H1 (cell line): ENCODE data around the gene JAG2. TPM values are rescaled to one million over a fixed set of nuclear protein-coding genes. Genes with fewer than 3 reads are reported as not detected.
A peak's percentile ranks its signal among the peaks of the same experiment; 100 is the strongest.

ENCODE experiments used
- CTCF ChIA-PET: fragments of 300-600 bp; sonication (Branson Sonifier 250); formaldehyde crosslinking; loops from one replicate; lab custom pipeline; 2021; ENCODE audit not compliant: partially characterized antibody; lab: Charles Lee
- POLR2A ChIA-PET: fragments of 300-600 bp; sonication (Branson Sonifier 250); formaldehyde crosslinking; loops from one replicate; lab custom pipeline; 2021; ENCODE audit warnings: inconsistent platforms; ENCODE audit not compliant: partially characterized antibody; lab: Charles Lee
- DNase-seq, 2 experiments: peaks; one replicate each; pipeline versions ENCODE4 v3.0.0 to v3.0.0-alpha.2; 2010 to 2022; ENCODE audit warnings: low spot score in 2 of 2, low read depth in 1 of 2, mixed read lengths in 1 of 2
- FAIRE-seq: peaks from 2 replicates; lab custom pipeline; 2011; peaks lifted over from hg19 to GRCh38; lab: Jason Lieb, UNC
- H2AFZ ChIP-seq: 2 replicates; pipeline ENCODE4 v1.8.1; 2012; ENCODE audit warnings: low read length, inconsistent platforms
- H2AK5ac ChIP-seq: 2 replicates; pipeline ENCODE4 v1.6.1; 2013; ENCODE audit warnings: low read depth, low read length
- H2BK120ac ChIP-seq: replicated peaks from 2 replicates; pipeline ENCODE3; 2013; ENCODE audit warnings: low read depth, low read length, inconsistent platforms
- H2BK12ac ChIP-seq: 2 replicates; pipeline ENCODE4 v1.6.1; 2013; ENCODE audit warnings: low read depth, low read length
- H2BK15ac ChIP-seq: 2 replicates; pipeline ENCODE4 v1.6.1; 2013; ENCODE audit warnings: low read length
- H2BK20ac ChIP-seq: 2 replicates; pipeline ENCODE4 v1.6.1; 2013; ENCODE audit warnings: low read length
- H2BK5ac ChIP-seq: 2 replicates; pipeline ENCODE4 v1.6.1; 2013; ENCODE audit warnings: low read depth, low read length
- H3K14ac ChIP-seq: 2 replicates; pipeline ENCODE4 v1.6.1; 2013; ENCODE audit warnings: inconsistent platforms; ENCODE audit not compliant: insufficient read length
- H3K18ac ChIP-seq: 2 replicates; pipeline ENCODE4 v1.6.1; 2013; ENCODE audit warnings: low read length; ENCODE audit errors: extremely low read depth
- H3K23ac ChIP-seq: 2 replicates; pipeline ENCODE4 v1.6.1; 2013; ENCODE audit warnings: inconsistent platforms; ENCODE audit not compliant: insufficient read length
- H3K23me2 ChIP-seq: 2 replicates; pipeline ENCODE4 v1.6.1; 2013; ENCODE audit warnings: low read depth, low read length
- H3K27ac ChIP-seq: 2 replicates; pipeline ENCODE4 v1.6.1; 2011; ENCODE audit warnings: low read depth, low read length, inconsistent platforms
- H3K27me3 ChIP-seq, 4 experiments: replicated peaks in 1 of 4; 1 replicate in 1 of 4; 2 replicates in 3 of 4; pipeline versions ENCODE4 v1.6.1 to v1.8.1; 2011 to 2013; ENCODE audit warnings: low read length in 3 of 4, mild to moderate bottlenecking in 3 of 4, inconsistent platforms in 2 of 4, mixed read lengths in 2 of 4, moderate library complexity in 1 of 4; ENCODE audit not compliant: control insufficient read depth in 3 of 4, insufficient read depth in 3 of 4; ENCODE audit errors: extremely low read depth in 1 of 4
- H3K36me3 ChIP-seq, 4 experiments: 2 replicates each; pipeline versions ENCODE4 v1.6.1 to v1.8.1; 2011 to 2013; ENCODE audit warnings: mild to moderate bottlenecking in 4 of 4, low read length in 3 of 4, moderate library complexity in 2 of 4, control low read depth in 1 of 4, inconsistent platforms in 1 of 4; ENCODE audit not compliant: insufficient read depth in 4 of 4, control insufficient read depth in 2 of 4
- H3K4ac ChIP-seq: replicated peaks from 2 replicates; pipeline ENCODE3; 2013; ENCODE audit warnings: low read length, low read depth, mixed read lengths, inconsistent platforms; ENCODE audit not compliant: insufficient read length
- H3K4me1 ChIP-seq, 4 experiments: replicated peaks in 1 of 4; 1 replicate in 1 of 4; 2 replicates in 3 of 4; pipeline versions ENCODE4 v1.6.1 to v1.8.1; 2011 to 2013; ENCODE audit warnings: low read length in 3 of 4, inconsistent platforms in 2 of 4, mixed read lengths in 1 of 4; ENCODE audit not compliant: insufficient read depth in 4 of 4, control insufficient read depth in 3 of 4
- H3K4me2 ChIP-seq, 2 experiments: 2 replicates each; pipeline versions ENCODE4 v1.6.1 to v1.8.1; 2011 to 2013; ENCODE audit warnings: low read depth in 2 of 2, low read length in 2 of 2, control low read depth in 1 of 2, inconsistent platforms in 1 of 2, mild to moderate bottlenecking in 1 of 2; ENCODE audit not compliant: insufficient read depth in 1 of 2
- H3K4me3 ChIP-seq, 4 experiments: fragments of 200-600, 300-600 bp in 1 of 4; sonication (generic), shearing (Covaris generic), sonication (Bioruptor Twin) in 1 of 4; 2 replicates each; pipeline versions ENCODE4 v1.5.1 to v1.8.1; 2011 to 2016; ENCODE audit warnings: low read length in 4 of 4, low read depth in 3 of 4, control low read depth in 2 of 4, inconsistent platforms in 2 of 4, mild to moderate bottlenecking in 2 of 4, mixed read lengths in 1 of 4, moderate library complexity in 1 of 4; ENCODE audit not compliant: insufficient read depth in 2 of 4; ENCODE audit errors: extremely low read depth in 1 of 4
- H3K56ac ChIP-seq: replicated peaks from 2 replicates; pipeline ENCODE3; 2013; ENCODE audit warnings: low read depth, mild to moderate bottlenecking, mixed read lengths, low read length, inconsistent platforms; ENCODE audit not compliant: insufficient read length
- H3K79me1 ChIP-seq: 2 replicates; pipeline ENCODE4 v1.6.1; 2013; ENCODE audit warnings: low read depth, low read length, control low read depth
- H3K79me2 ChIP-seq, 2 experiments: 2 replicates each; pipeline versions ENCODE4 v1.6.1 to v1.8.1; 2012 to 2013; ENCODE audit warnings: low read length in 2 of 2, mild to moderate bottlenecking in 2 of 2, inconsistent platforms in 1 of 2; ENCODE audit not compliant: insufficient read depth in 2 of 2, control insufficient read depth in 1 of 2
- H3K9ac ChIP-seq, 4 experiments: replicated peaks in 1 of 4; 1 replicate in 1 of 4; 2 replicates in 3 of 4; pipeline versions ENCODE4 v1.6.1 to v1.8.1; 2011 to 2013; ENCODE audit warnings: low read depth in 3 of 4, low read length in 3 of 4, control low read depth in 2 of 4, mild to moderate bottlenecking in 2 of 4, moderate library complexity in 2 of 4, inconsistent platforms in 1 of 4; ENCODE audit errors: extremely low read depth in 1 of 4
- H3K9me3 ChIP-seq, 2 experiments: 2 replicates each; pipeline versions ENCODE4 v1.6.1 to v1.8.1; 2012 to 2013; ENCODE audit warnings: mild to moderate bottlenecking in 2 of 2, moderate library complexity in 2 of 2, control low read depth in 1 of 2, inconsistent platforms in 1 of 2, low read depth in 1 of 2, low read length in 1 of 2, mixed read lengths in 1 of 2; ENCODE audit not compliant: insufficient read depth in 2 of 2
- H4K20me1 ChIP-seq, 2 experiments: replicated peaks in 1 of 2; 2 replicates each; pipeline versions ENCODE3 to v1.8.1; 2011 to 2013; ENCODE audit warnings: inconsistent platforms in 2 of 2, low read length in 2 of 2, mild to moderate bottlenecking in 1 of 2; ENCODE audit not compliant: insufficient read depth in 2 of 2, control insufficient read depth in 1 of 2
- H4K5ac ChIP-seq: 2 replicates; pipeline ENCODE4 v1.6.1; 2013; ENCODE audit warnings: low read length, low read depth, mixed read lengths, inconsistent platforms; ENCODE audit not compliant: insufficient read length
- H4K8ac ChIP-seq: 2 replicates; pipeline ENCODE4 v1.8.0; 2013; ENCODE audit warnings: mild to moderate bottlenecking, moderate library complexity, low read length, inconsistent platforms; ENCODE audit not compliant: insufficient read depth; ENCODE audit errors: extremely low read depth
- H4K91ac ChIP-seq: replicated peaks from 2 replicates; pipeline ENCODE3; 2013; ENCODE audit warnings: low read length, mixed read lengths, inconsistent platforms; ENCODE audit not compliant: insufficient read length
- BACH1 ChIP-seq: IDR thresholded peaks from 2 replicates; pipeline ENCODE4 v1.6.1; 2012; ENCODE audit warnings: low read length, improper control_type of control experiment
- EGR1 ChIP-seq: IDR thresholded peaks from 2 replicates; pipeline ENCODE4 v1.6.1; 2011; ENCODE audit warnings: low read depth, low read length, borderline replicate concordance
- GABPA ChIP-seq: IDR thresholded peaks from 2 replicates; pipeline ENCODE4 v1.6.1; 2011; ENCODE audit warnings: mild to moderate bottlenecking, low read length, moderate library complexity, borderline replicate concordance; ENCODE audit not compliant: insufficient read depth
- HDAC2 ChIP-seq, 2 experiments: fragments of 300-600 bp in 1 of 2; sonication (generic) in 1 of 2; IDR thresholded peaks; 2 replicates each; pipeline ENCODE4 v1.6.1; 2011 to 2012; ENCODE audit warnings: low read depth in 2 of 2, low read length in 2 of 2, mild to moderate bottlenecking in 2 of 2, moderate library complexity in 2 of 2, borderline replicate concordance in 1 of 2, inconsistent platforms in 1 of 2
- POLR2A ChIP-seq, 2 experiments: IDR thresholded peaks; 1 replicate in 1 of 2; 2 replicates in 1 of 2; pipeline ENCODE4 v1.6.1; 2011; ENCODE audit warnings: low read depth in 2 of 2, low read length in 2 of 2, mild to moderate bottlenecking in 2 of 2; ENCODE audit errors: control extremely low read depth in 1 of 2
- RAD21 ChIP-seq, 2 experiments: IDR thresholded peaks in 1 of 2; conservative IDR thresholded peaks in 1 of 2; 2 replicates each; pipeline ENCODE4 v1.6.1; 2011; ENCODE audit warnings: low read depth in 2 of 2, low read length in 2 of 2, improper control_type of control experiment in 1 of 2, inconsistent platforms in 1 of 2, mild to moderate bottlenecking in 1 of 2, moderate library complexity in 1 of 2
- SP4 ChIP-seq: IDR thresholded peaks from 2 replicates; pipeline ENCODE4 v1.6.1; 2012; ENCODE audit warnings: low read length, inconsistent platforms
- SRF ChIP-seq: IDR thresholded peaks from 2 replicates; pipeline ENCODE4 v1.6.1; 2011; ENCODE audit warnings: mild to moderate bottlenecking, low read depth, low read length, moderate library complexity
- TAF7 ChIP-seq: optimal IDR thresholded peaks from 2 replicates; pipeline ENCODE3; 2011; ENCODE audit warnings: low read depth, mild to moderate bottlenecking, inconsistent platforms, low read length, moderate library complexity, borderline replicate concordance
- WGBS, 2 experiments: shearing (Covaris generic) in 1 of 2; methylation state at CpG; one replicate each; pipeline versions ENCODE4 v1.1.6 to v1.1.7; 2013 to 2015; ENCODE audit warnings: low lambda C conversion rate in 2 of 2, mixed read lengths in 2 of 2, inconsistent platforms in 1 of 2, low coverage in 1 of 2, missing lambda C conversion rate in 1 of 2; ENCODE audit not compliant: insufficient replicate concordance in 2 of 2, insufficient coverage in 1 of 2, insufficient read length in 1 of 2; ENCODE audit errors: extremely low coverage in 1 of 2, missing lambda C conversion rate in 1 of 2; 5-methylcytosine and 5-hydroxymethylcytosine counted together
- polyA plus RNA-seq, 7 experiments: library from polyadenylated mRNA; depleted of rRNA in 3 of 7; stranded (reverse) in 5 of 7; unstranded in 2 of 7; fragments of >200 nt in 5 of 7; fragments of 200-250 nt in 2 of 7; gene quantifications; 1 replicate in 5 of 7; 2 replicates in 1 of 7; 4 replicates in 1 of 7; pipeline versions ENCODE4 v1.2.1 to v1.2.3, GENCODE V29; 2011 to 2013; ENCODE audit warnings: missing spikeins in 2 of 7, mixed read lengths in 2 of 7
- total RNA-seq: library from RNA; stranded (reverse); fragmentation: NEBNext Ultra II Directional; extraction: Animal tissue kit (Norgen Biotek cat#: 25700); gene quantifications from 2 replicates; pipeline ENCODE4 v1.2.1, GENCODE V29; 2021

Gene JAG2
- total and polyA plus RNA-seq, 2 of the 8 experiments (the other 6 are each of a cell fraction or from before 2014, with no cell fraction given), result 2.8 to 6.2 TPM

DNA sequence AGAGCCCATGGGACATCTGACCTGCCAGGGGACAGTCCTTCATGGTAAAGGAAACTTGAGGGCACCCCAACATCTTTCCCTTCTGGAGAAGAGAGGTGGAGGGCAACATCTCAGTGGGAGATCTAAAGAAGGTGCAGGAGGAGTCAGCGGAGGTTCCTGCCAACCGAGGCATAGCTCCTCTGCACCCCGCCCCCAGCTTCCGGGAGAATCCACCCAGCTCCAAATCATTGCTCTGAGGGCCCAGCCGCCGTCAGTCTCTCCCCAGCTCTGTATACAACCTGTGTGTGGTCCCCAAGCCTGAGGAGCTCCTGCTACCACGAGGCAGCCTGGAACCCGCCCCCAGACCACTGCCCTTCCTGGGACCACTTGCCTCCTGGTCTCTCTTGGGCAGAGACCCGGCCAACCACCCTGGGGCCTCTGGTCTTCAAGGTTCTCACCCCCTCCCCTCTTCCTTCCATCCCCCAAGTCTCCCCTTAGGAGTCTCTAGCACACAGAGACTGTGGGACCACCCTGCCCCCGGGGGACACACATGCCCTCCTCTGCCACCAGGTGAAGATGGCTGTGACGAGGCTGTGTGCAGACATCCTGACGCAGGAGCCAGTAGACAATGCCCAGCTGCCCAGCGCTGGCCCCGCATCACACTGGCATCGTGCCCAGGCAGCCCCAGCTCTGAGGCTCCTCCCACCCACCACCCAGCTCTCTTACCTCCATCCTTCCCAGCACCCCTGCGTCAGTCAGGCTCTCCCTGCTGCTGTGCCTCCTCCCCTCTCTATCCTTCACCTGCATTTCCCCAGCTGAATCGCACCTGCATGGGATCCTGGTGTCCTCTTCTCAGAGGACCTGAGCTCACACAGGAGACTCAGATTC, 25.6 kb upstream of the JAG2 start:
- H3K23ac ChIP-seq, result no peak overlapping the region
- TF ChIP-seq POLR2A (IDR thresholded peaks at IDR 0.05; ENCODE audit: control extremely low read depth in 1 of 2, low read depth in 2 of 2, low read length in 2 of 2) (no peak), RAD21 (IDR thresholded peaks at IDR 0.05 in 1 of 2, conservative IDR thresholded peaks at IDR 0.05 in 1 of 2; ENCODE audit: low read depth in 2 of 2, low read length in 2 of 2) (no peak), TAF7 (no peak), GABPA (no peak), EGR1 (no peak), SRF (no peak), HDAC2 (IDR thresholded peaks at IDR 0.05; ENCODE audit: borderline replicate concordance in 1 of 2, low read depth in 2 of 2, low read length in 2 of 2) (no peak), BACH1 (no peak), SP4 (no peak)
- ChIA-PET POLR2A (interaction anchor here (0.6 to 1.5 kb wide), 4 partner anchors 10 to 54 kb away, joined by 3 read pairs; partner anchors contain the start of gene BTBD6), CTCF (interaction anchor here (0.9 to 3.1 kb wide), 16 partner anchors 10 to 287 kb away, joined by 3 to 25 read pairs (median 6); partner anchors contain the start of gene JAG2)
- DNase-seq, result no peak
- peak overlapping the region; percentile 21; the same call in 1 of the 2 replicates for H2BK20ac ChIP-seq
- H3K4ac ChIP-seq, result no peak overlapping the region
- no peak for FAIRE-seq
- H3K27me3 ChIP-seq, result peaks cover 0 to 37% (median 19%) of the 10 kb centered on the region in 4 experiments; a peak in 5 of 7 replicates
- H3K4me2 ChIP-seq, result no peak overlapping the region
- no peaks in the 10 kb centered on the region for H3K36me3 ChIP-seq
- 0 out of 2 replicates have a peak overlapping the region, but pooled peaks have one; percentile 65 for H2AK5ac ChIP-seq
- no peaks in the 10 kb centered on the region for H3K9me3 ChIP-seq
- H2BK120ac ChIP-seq, result no peak overlapping the region
- peak overlapping the region; percentile 73 for H4K91ac ChIP-seq
- H2BK12ac ChIP-seq, result peak overlapping the region; percentile 50; the same call in 1 of the 2 replicates
- H3K4me3 ChIP-seq, result no peak overlapping the region
- H3K14ac ChIP-seq, result no peak overlapping the region
- H3K79me2 ChIP-seq, result no peaks in the 10 kb centered on the region
- H4K20me1 ChIP-seq, result peaks cover 0 to 2% of the 10 kb centered on the region in 2 experiments
- peak overlapping the region; percentile 71; the same call in 1 of the 2 replicates for H2BK5ac ChIP-seq
- H4K5ac ChIP-seq, result no peak overlapping the region
- H3K27ac ChIP-seq, result no peak overlapping the region
- peak overlapping the region; percentile 81; the same call in 1 of the 2 replicates for H2BK15ac ChIP-seq
- 89% methylated on average over 17 of the region's 17 CpGs; no CpG with 5 or more reads in 1 of the 2 experiments for WGBS, 2 experiments
- H2AFZ ChIP-seq, result no peak overlapping the region
- no peak overlapping the region for H3K9ac ChIP-seq
- H3K79me1 ChIP-seq, result no peaks in the 10 kb centered on the region
- no peak overlapping the region for H3K56ac ChIP-seq
- peaks cover 4% of the 10 kb centered on the region; the same call in 1 of the 2 replicates for H3K23me2 ChIP-seq
- H3K18ac ChIP-seq, result no peak overlapping the region
- peak overlapping the region; percentile 57; the same call in 1 of the 2 replicates for H4K8ac ChIP-seq
- H3K4me1 ChIP-seq, result peaks cover 0 to 18% (median 9%) of the 10 kb centered on the region in 4 experiments; a peak in 5 of 7 replicates
